GM12878 (cell line): ENCODE results near the gene RALGAPA2. TPM values are rescaled to one million over a fixed set of nuclear protein-coding genes. Genes with fewer than 3 reads are reported as not detected.

Experiments used
- ATAC-seq: fragments of 200-7000 bp; cut with Tn5 transposase; 3 replicates; pipeline ENCODE4 v1.9.1; 2020; ENCODE audit warnings: mild to moderate bottlenecking, moderate library complexity
- BruUV-seq: library from RNA; stranded (reverse); fragments of 400-500 nt; replicated peaks from 2 replicates; lab custom pipeline; 2021; lab: Mats Ljungman, UMichigan
- CTCF ChIA-PET: fragments of 300-600 bp; sonication (Branson Sonifier 250); formaldehyde crosslinking; extraction: SDS; loops from one replicate; lab custom pipeline; 2021; ENCODE audit warnings: inconsistent platforms; lab: Yijun Ruan, JAX
- POLR2A ChIA-PET: fragments of 350-600 bp; formaldehyde crosslinking; extraction: SDS; loops from one replicate; lab custom pipeline; 2021; ENCODE audit warnings: inconsistent platforms; lab: Charles Lee
- RAD21 ChIA-PET: fragments of 300-600 bp; sonication (Branson Sonifier 250); formaldehyde crosslinking; loops from one replicate; lab custom pipeline; 2023; ENCODE audit warnings: antibody characterized with exemption; ENCODE audit not compliant: unreplicated experiment; lab: Charles Lee
- SMC1A ChIA-PET: fragments of 300-600 bp; sonication (Branson Sonifier 250); formaldehyde crosslinking; loops from one replicate; lab custom pipeline; 2023; ENCODE audit not compliant: unreplicated experiment, uncharacterized antibody; lab: Charles Lee
- DNase-seq: peaks from one replicate; pipeline ENCODE4 v3.0.0-alpha.2; 2011; ENCODE audit warnings: low read depth, low spot score
- FAIRE-seq: peaks from 3 replicates; lab custom pipeline; 2011; peaks lifted over from hg19 to GRCh38; lab: Jason Lieb, UNC
- H2AFZ ChIP-seq: 2 replicates; pipeline ENCODE4 v1.6.0; 2011; ENCODE audit warnings: low read depth, low read length, control low read depth; ENCODE audit not compliant: control insufficient read depth
- H3K27ac ChIP-seq: 2 replicates; pipeline ENCODE4 v1.5.1; 2011; ENCODE audit warnings: control low read depth; ENCODE audit not compliant: control insufficient read depth, insufficient read depth
- H3K27me3 ChIP-seq, 2 experiments: replicated peaks in 1 of 2; 2 replicates each; pipeline versions ENCODE4 v1.6.0 to v1.6.1; 2011; ENCODE audit warnings: low read length in 1 of 2; ENCODE audit not compliant: control insufficient read depth in 2 of 2, insufficient read depth in 2 of 2
- H3K36me3 ChIP-seq, 2 experiments: 2 replicates each; pipeline ENCODE4 v1.5.1; 2011; ENCODE audit warnings: low read length in 1 of 2; ENCODE audit not compliant: control insufficient read depth in 2 of 2, insufficient read depth in 2 of 2
- H3K4me1 ChIP-seq: 2 replicates; pipeline ENCODE4 v1.6.1; 2011; ENCODE audit warnings: mild to moderate bottlenecking, low read length, moderate library complexity, mixed read lengths; ENCODE audit not compliant: control insufficient read depth, insufficient read depth
- H3K4me2 ChIP-seq: 2 replicates; pipeline ENCODE4 v1.6.0; 2011; ENCODE audit warnings: control low read depth; ENCODE audit not compliant: control insufficient read depth, insufficient read depth
- H3K4me3 ChIP-seq: fragments of 200-600 bp; sonication (generic); 2 replicates; pipeline ENCODE4 v1.5.1; 2016
- H3K79me2 ChIP-seq: 2 replicates; pipeline ENCODE4 v1.6.0; 2011; ENCODE audit warnings: low read length; ENCODE audit not compliant: control insufficient read depth, insufficient read depth
- H3K9ac ChIP-seq: 2 replicates; pipeline ENCODE4 v1.8.0; 2011; ENCODE audit warnings: low read length, control low read depth, mixed read lengths; ENCODE audit not compliant: control insufficient read depth, insufficient read depth
- H3K9me3 ChIP-seq: replicated peaks from 3 replicates; pipeline ENCODE4 v1.5.1; 2011; ENCODE audit warnings: mild to moderate bottlenecking, low read length; ENCODE audit not compliant: control insufficient read depth, insufficient read depth
- H4K20me1 ChIP-seq: 2 replicates; pipeline ENCODE4 v1.6.0; 2011; ENCODE audit not compliant: control insufficient read depth, insufficient read depth
- HDAC2 ChIP-seq: fragments of 200-600 bp; sonication (generic); IDR thresholded peaks from 2 replicates; pipeline ENCODE4 v1.6.1; 2017
- NFYB ChIP-seq: IDR thresholded peaks from 2 replicates; pipeline ENCODE4 v1.6.1; 2011; ENCODE audit warnings: low read depth, mild to moderate bottlenecking, low read length, improper control_type of control experiment, moderate library complexity; ENCODE audit not compliant: insufficient read depth
- SMAD5 ChIP-seq: IDR thresholded peaks from 2 replicates; pipeline ENCODE4 v1.6.1; 2016; ENCODE audit warnings: antibody characterized with exemption, low read depth
- SMARCA5 ChIP-seq: fragments of 450-650 bp; IDR thresholded peaks from 2 replicates; pipeline ENCODE4 v1.6.1; 2017; ENCODE audit warnings: mild to moderate bottlenecking
- SMC3 ChIP-seq: IDR thresholded peaks from 2 replicates; pipeline ENCODE4 v1.6.1; 2011; ENCODE audit warnings: low read length, improper control_type of control experiment, borderline replicate concordance
- SPI1 ChIP-seq: IDR thresholded peaks from 2 replicates; pipeline ENCODE4 v1.6.1; 2011; ENCODE audit warnings: low read depth, mild to moderate bottlenecking, low read length, moderate library complexity, borderline replicate concordance; ENCODE audit not compliant: insufficient read depth
- TCF12 ChIP-seq: IDR thresholded peaks from 2 replicates; pipeline ENCODE4 v1.6.1; 2011; ENCODE audit warnings: low read depth, mild to moderate bottlenecking, low read length
- ZNF384 ChIP-seq: IDR thresholded peaks from 2 replicates; pipeline ENCODE4 v1.6.1; 2012; ENCODE audit warnings: low read depth, mild to moderate bottlenecking, low read length, improper control_type of control experiment, borderline replicate concordance
- WGBS: methylation state at CpG from one replicate; pipeline ENCODE4 v1.1.6; 2016; ENCODE audit warnings: low lambda C conversion rate; ENCODE audit not compliant: insufficient replicate concordance, insufficient coverage; ENCODE audit errors: missing lambda C conversion rate; 5-methylcytosine and 5-hydroxymethylcytosine counted together
- in situ Hi-C: fragments of 300-500 bp; cut with MboI; formaldehyde crosslinking; loops from 9 replicates; pipeline ENCODE4 v1.14.3; 2018; ENCODE audit warnings: mixed read lengths
- intact Hi-C: fragments of 100-400 bp; cut with micrococcal nuclease; formaldehyde crosslinking; loops from one replicate; pipeline ENCODE4 v1.14.2; 2022; ENCODE audit not compliant: unreplicated experiment
- polyA plus RNA-seq, 11 experiments: library from polyadenylated mRNA; depleted of rRNA in 4 of 11; unstranded in 6 of 11; stranded (reverse) in 5 of 11; fragments of >200 nt; fragmentation: Nextera tagmentation in 4 of 11; fragmentation: Illumina TruSeq in 1 of 11; extraction: Ambion mirVana in 4 of 11; extraction: Trizol in 1 of 11; gene quantifications; 1 replicate in 1 of 11; 2 replicates in 10 of 11; pipeline versions ENCODE4 v1.2.1 to v1.2.3, GENCODE V29; 2011 to 2016; ENCODE audit warnings: inconsistent platforms in 2 of 11, missing spikeins in 2 of 11, low read depth in 1 of 11
- total RNA-seq, 4 experiments: library from RNA; depleted of rRNA in 3 of 4; stranded (reverse); fragments of >200 nt in 3 of 4; fragmentation: Illumina TruSeq in 1 of 4; extraction: Trizol in 1 of 4; gene quantifications; 2 replicates each; pipeline versions ENCODE4 v1.2.1 to v1.2.3, GENCODE V29; 2013 to 2021

Gene RALGAPA2
- total and polyA plus RNA-seq, 10 of the 15 experiments (the other 5 are each of a cell fraction or from before 2014, with no cell fraction given): 2.9 to 29.4 (median 19.6) TPM

DNA sequence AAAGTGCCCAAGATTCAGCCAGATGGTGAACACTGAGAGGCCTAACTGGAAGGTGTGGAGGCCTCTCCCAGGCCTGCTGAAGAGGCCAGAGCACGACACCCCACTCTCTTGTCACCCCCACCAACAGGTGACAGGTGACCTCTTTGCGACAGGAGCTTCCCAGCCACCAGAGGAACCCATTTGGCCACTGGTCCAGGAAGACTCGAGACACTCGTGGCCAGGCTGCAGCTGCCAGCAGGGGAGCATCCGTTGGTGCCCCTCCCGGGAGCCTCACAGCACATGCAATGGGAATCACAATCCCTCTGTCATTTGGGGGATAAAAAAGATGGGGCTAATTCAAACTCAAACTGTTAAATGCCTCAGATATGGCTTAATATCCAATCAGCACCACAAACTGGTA lies 181.2 kb downstream of the RALGAPA2 start:
- TF ChIP-seq SPI1: no peak
- ChIA-PET POLR2A (no interaction called here), SMC1A (no interaction called here), RAD21 (no interaction called here), CTCF (no interaction called here)
- Histone ChIP-seq H3K27ac (no peak overlapping the region), H3K4me3 (no peak overlapping the region), H3K9ac (no peak overlapping the region), H3K9me3 (no peaks in the 10 kb centered on the region), H4K20me1 (no peaks in the 10 kb centered on the region), H3K27me3 (no peaks in the 10 kb centered on the region), H3K4me1 (no peaks in the 10 kb centered on the region), H2AFZ (no peak overlapping the region), H3K36me3 (peaks cover 0 to 2% of the 10 kb centered on the region in 2 experiments; a peak in 2 of 4 replicates), H3K79me2 (no peaks in the 10 kb centered on the region), H3K4me2 (no peak overlapping the region)
- DNase-seq (no peak), ATAC-seq (no peak), FAIRE-seq (no peak)
- in situ Hi-C loops (no loop called here), intact Hi-C loops (no loop called here)
- 94% methylated on average over 6 of the region's 6 CpGs for WGBS
- BruUV-seq: no TSS peak

DNA sequence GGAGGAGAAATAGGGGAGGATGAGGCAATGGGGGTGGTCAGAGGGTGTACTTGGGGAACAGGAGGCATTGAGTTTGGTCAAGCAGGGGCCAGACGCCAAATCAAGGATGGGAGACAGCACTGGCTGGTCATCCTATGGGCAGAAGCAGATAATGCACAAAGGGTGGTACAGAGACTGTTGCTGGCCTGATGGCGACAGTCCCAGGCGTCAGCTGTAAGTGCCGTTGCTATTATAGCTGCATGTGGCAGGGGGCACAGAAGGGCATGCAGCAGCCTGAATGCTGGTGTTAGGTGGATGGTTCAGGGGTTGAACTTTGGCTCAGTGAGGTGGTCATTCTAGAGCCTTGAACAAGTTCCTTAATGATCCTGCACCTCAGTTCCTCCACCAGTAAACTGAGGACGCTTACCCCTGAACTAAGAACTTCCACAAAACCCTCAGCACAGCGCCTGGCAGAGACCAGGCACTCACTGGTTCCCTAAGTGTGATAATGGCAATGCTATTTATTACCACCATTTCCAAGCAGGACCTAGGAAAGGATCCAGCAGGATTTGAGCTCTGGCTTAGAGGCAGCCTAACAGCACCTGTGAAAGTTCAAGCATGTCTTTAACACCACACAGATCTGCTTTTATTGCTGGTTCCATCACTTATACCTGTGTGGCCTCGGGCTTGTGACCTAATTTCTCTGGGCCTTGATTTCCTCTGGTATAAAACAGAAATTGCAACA lies 181.9 kb downstream of the RALGAPA2 start:
- Histone ChIP-seq H2AFZ (no peak overlapping the region), H3K4me1 (no peaks in the 10 kb centered on the region), H3K36me3 (peaks cover under 1 to 2% of the 10 kb centered on the region in 2 experiments; a peak in 3 of 4 replicates), H3K79me2 (no peaks in the 10 kb centered on the region), H4K20me1 (no peaks in the 10 kb centered on the region), H3K4me2 (no peak overlapping the region), H3K27me3 (no peaks in the 10 kb centered on the region)
- no peak for ATAC-seq
- no TSS peak for BruUV-seq
- RAD21 ChIA-PET: no interaction called here
- CTCF ChIA-PET: no interaction called here
- WGBS: 79% methylated on average over 7 of the region's 7 CpGs
- POLR2A ChIA-PET: no interaction called here
- SMC1A ChIA-PET: no interaction called here
- FAIRE-seq: no peak
- no peak for DNase-seq
- in situ Hi-C loops: no loop called here
- TF ChIP-seq ZNF384 (no peak), SMC3 (no peak), NFYB (no peak), SMARCA5 (no peak), HDAC2 (no peak), SMAD5 (no peak), TCF12 (no peak)
- TF ChIP-seq, all 136 proteins: peak for 0
- no peak overlapping the region for H3K9ac ChIP-seq
- H3K27ac ChIP-seq: no peak overlapping the region
- no peak overlapping the region for H3K4me3 ChIP-seq
- intact Hi-C loops: no loop called here
- H3K9me3 ChIP-seq: no peaks in the 10 kb centered on the region
